Stimulated activated CD4-positive, alpha-beta T cell treated with anti-CD3 and anti-CD28 coated beads, Interleukin-12 subunit alpha, Interleukin-12 subunit beta, amount 100 ng/mL, for 4 hours (primary cell): ENCODE results near the gene DEFB108B.
"Not testable (repeated sequence)": the region's sequence is repeated elsewhere in the genome, so short reads cannot be mapped to it uniquely, and the experiment has no call there.

Experiments used
- DNase-seq: peaks from one replicate; pipeline ENCODE4 v3.0.0-alpha.2; 2020

DEFB108B gene

DNA sequence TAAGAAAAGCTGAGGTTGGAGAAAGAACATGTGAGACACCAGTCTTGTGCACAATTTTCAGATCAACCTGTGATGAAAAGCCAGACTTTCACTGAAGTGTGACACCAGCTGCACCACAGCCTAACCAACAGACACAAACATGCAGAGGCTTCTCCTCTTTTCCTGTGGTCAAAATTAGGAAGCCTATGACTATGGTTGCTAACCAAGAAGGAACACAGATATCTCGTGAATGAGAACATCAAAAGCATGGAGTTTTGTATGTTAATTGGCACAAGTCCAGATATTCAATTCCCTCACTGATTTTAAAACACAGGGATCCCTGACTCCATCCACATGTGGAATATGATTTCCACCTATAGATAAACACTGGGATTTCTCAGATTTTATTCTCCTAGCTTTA is 11.5 kb upstream of the DEFB108B start:
- not testable (repeated sequence) for DNase-seq

DNA sequence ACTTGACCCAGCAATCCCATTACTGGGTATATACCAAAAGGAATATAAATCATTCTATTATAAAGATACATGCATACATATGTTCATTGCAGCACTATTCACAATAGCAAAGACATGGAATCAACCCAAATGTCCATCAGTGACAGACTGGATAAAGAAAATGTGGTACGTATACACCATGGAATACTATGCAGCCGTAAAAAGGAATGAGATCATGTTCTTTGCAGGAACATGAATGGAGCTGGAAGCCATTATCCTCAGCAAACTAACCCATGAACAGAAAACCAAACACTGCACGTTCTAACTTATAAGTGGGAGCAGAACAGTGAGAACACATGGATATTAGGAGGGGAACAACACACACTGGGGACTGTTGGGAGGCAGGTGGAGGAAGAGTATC is 3.8 kb upstream of the DEFB108B start:
- DNase-seq, result not testable (repeated sequence)

DNA sequence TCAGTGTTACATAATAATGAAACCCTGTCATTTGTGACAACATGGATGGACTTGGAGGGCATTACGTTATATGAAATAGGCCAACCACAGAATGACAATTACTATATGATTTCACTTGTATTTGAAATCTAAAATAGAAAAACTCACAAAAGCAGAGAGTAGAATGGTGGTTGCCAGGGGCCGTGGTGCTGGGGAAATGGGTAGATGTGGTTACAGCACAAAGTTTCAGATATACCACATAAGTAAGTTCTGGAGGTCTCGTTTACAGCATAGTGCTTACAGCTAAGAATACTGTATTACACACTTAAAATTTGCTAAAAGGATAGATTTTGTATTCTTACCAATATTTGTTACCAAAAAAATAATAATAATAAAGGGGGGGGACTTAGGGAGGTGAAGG is 3.3 kb upstream of the DEFB108B start:
- DNase-seq, result not testable (repeated sequence)

DNA sequence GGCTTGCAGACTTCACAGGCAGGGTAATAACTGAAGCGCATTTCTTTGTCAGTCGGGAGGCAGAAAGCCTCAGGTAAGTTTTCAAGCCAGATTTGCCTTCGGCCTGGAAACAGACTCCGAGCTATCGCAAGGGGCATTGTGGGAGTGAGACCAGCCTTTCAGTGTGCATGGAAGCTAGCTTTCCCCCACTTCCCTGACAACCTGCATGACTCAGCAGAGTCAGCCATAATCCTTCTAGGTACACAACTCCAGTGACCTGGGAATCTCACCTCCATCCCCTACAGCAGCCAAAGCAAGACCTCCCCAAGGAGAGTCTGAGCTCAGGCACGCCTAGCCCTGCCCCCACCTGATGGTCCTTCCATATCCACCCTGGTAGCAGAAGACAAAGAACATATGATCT is 9.7 kb downstream of the DEFB108B start:
- not testable (repeated sequence) for DNase-seq

DNA sequence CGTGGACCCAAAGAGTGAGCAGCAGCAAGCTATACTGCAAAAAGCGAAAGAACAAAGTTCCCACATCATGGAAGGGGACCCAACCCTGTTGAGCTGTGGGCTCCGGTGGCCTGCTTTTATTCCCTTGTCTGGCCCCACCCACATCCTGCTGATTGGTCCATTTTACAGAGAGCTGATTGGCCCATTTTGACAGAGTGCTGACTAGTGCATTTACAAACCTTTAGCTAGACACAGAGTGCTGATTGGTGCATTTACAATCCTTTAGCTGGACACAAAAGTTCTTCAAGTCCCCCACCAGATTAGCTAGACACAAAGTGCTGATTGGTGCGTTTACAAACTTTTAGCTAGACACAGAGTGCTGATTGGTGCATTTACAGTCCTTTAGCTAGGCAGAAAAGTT is 10.4 kb downstream of the DEFB108B start:
- DNase-seq, result not testable (repeated sequence)

DNA sequence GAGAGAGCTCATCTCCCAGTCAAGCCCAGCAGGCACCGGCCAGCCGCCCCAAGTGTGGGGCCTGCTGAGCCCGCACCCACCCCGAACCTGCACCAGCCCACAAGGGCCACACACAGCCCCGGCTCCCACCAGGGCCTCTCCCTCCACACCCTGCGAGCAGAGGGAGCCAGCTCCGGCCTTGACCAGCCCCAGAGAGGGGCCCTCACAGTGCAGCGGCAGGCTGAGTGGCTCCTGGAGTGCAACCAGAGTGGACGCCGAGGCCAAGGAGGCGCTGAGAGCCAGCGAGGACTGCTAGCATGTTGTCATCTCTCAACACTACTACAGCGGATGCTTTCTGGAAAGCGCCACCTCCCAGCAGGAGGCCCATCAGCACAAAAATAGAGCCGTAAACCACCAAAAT is 10.9 kb downstream of the DEFB108B start:
- DNase-seq, result no peak

DNA sequence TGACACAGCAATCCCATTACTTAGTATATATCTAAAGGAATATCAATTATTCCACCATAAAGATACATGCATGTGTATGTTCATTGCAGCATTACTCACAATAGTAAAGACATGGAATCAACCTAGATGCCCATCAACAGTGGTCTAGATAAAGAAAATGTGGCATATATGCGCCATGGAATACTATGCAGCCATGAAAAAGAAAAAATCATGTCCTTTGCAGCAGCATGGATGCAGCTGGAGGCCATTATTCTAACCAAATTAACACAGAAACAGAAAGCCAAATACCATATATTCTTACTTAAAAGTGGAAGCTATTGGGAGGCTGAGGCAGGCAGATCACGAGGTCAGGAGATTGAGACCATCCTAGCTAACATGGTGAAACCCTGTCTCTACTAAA is 20.9 kb downstream of the DEFB108B start:
- not testable (repeated sequence) for DNase-seq

DNA sequence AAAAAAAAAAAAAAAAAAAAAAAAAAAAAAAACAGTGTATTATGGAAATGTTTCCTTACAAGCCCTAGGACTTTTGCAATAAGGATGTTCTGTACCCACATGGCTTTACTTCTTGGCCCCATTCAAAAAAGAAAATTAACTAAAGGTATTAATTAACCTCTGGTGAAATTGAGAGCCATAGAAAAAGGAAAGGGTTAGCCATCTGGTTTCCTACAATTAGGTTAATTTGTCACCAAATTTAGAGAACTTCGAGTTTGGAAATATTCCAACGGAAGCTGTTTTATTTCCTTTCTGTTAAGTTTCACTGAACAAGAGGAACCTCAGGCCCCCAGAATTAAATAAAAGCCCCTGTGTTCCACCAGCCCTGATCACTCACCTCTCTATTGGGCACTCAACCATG is 22.9 kb downstream of the DEFB108B start:
- DNase-seq, result not testable (repeated sequence)

DNA sequence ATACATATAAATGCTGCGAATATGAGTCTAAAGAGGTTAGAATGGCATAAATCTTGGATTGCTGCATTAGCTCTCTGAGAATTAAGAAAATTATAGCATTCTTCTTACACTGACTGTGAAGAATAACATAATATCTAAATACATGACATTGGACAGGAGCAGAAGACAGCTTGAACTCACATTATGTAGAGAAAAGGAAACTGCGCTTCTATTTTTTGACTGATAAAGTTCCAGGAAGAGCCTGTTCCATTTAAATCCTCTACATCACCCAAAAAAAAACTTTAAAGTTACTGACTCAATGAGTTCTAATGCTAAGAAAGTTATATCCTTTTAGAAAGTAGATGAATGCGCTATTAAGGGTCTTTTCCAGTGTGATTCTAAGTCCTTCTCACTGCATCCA is 27.8 kb downstream of the DEFB108B start:
- not testable (repeated sequence) for DNase-seq

DNA sequence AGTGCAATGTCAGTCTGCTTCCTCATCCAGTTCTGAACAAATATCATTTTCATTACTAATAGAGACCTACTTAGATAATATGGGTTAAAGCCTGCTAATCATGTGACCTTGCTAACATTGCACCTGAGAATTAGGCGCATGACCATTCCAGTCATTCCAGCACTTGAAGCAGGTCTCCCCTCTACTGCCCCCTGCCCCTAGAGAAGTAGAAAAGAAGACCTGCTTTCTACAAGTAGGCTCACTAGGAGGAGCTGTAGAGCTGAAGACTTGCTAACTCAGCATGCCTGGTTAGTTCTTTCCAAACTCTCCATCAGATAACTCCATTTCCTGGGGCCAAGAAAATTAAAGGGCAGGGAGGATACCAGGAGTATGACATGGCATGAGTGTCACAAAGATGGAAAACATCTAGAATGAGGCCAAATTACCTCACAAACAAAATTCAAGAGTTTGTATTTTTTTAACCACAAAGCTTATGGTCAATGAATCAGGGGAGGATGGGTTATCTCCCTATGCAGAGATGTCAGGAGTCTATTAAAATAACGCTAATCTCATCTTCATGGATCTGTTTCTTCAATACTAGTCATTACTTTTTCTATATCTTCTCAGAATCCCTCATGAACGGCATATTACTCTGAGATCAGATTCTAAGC is 31.1 kb downstream of the DEFB108B start:
- DNase-seq, result not testable (repeated sequence)

DNA sequence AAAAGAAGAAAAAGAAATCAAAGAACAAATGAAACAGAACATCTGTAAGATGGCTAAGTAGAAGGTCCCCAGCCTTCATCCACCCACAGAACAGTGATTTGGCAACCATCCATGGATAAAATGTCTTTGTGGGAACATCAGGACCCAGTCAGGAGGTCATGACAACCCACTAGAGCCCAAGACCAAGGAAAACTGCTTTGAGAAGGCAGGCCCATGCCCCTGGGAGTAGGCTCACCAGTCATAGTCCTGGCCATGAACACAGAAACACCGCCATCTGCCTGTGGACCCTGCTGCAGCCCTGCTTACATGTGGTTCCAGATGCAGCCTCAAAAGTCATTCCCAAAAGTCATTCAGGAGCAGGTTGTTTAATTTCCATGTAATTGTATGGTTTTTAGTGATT is 34.2 kb downstream of the DEFB108B start:
- not testable (repeated sequence) for DNase-seq

DNA sequence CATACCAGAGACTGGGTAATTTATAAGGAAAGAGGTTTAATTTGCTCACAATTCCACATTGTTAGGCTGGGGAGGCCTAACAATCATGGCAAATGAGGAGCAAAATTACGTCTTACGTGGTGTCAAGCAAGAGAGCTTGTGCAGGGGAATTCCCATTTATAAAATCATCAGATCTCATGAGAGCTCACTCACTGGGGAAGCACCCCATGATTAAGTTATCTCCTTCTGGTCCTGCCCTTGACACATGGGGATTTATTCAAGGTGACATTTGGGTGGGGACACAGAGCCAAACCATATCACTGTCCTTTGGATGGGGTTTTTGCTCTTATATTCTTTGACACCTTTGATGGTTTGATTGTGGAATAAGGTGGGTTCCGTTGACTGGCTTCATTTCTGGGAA is 36.9 kb downstream of the DEFB108B start:
- DNase-seq, result not testable (repeated sequence)

DNA sequence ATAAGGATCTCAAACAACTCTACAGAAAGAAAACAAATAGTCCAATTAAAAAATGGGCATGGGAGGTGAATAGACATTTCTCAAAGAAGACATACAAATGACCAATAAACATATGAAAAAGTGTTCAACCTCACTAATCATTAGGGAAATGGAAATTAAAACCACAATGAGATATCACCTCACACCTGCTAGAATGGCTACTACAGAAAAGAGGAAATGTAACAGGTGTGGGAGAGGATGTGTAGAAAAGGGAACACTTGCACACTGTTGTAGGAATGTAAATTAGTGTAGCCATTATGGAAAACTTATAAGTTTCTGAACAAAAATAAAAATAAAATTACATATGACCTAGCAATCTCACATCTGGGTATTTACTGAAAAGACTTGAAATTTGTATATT is 37.7 kb downstream of the DEFB108B start:
- not testable (repeated sequence) for DNase-seq

DNA sequence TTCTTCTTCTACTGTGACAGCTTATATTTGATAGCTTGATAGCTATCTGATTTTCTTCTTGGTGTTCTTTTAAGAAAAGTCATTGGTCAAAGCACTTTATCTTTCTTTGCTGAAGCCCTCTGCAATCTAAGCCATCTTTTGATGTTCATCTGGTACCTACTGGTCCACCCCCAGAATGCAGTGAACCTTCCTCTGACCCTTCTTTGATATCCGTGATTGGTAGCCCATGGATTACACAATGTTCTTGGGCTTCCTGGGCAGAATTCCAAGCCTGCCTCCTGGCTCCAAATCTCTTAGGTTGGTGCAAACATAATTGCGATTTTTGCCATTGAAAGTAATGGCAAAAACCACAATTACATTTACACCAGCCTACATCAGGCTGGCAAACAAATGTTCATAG is 43.3 kb downstream of the DEFB108B start:
- not testable (repeated sequence) for DNase-seq

DNA sequence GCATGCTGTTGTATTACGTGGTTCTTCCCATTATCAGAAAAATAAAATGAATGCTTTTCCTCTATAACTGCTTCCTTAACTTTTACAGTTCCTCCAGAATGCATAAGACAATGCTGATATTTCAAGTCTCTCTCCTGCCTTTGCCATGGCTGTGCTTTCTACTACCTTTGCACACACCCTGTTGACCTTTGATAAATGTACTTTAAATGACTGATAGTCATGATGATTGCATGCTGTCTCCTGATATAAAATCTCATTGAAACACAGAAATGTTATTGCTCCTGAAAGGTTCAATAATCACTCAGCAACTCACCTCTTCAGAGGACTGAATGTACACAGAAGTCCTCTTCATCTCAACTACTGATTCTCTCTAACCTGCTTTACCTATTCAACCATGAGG is 45.1 kb downstream of the DEFB108B start, which contains the start of gene DEFB131B:
TSS of gene DEFB131B (plus strand) at position 395 of the 400 bp plus-strand sequence. CDS start at position 395, 0 bp downstream.
- DNase-seq, result not testable (repeated sequence)

DNA sequence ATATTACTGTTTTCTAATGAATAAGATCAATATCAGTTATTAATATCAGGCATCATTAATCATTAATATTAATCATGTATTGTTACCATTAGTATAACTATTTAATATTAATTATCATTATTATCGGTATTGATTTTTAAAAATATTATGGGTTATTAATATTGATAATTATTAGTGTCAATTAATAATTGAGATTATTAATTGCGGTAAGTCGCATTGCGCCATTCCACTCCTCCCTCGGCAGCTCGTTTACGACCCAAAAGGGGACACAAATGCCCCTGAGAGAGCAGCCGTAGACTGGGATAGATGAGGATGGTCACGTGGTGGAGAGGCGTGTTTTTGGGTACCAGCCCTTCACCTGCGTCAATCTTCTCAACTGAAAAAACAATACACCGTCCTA is 52.8 kb downstream of the DEFB108B start:
- not testable (repeated sequence) for DNase-seq
